Astrocyte (in vitro differentiated cells and primary cell): ENCODE measurements around the gene HGFAC. TPM values are rescaled to one million over a fixed set of nuclear protein-coding genes. Genes with fewer than 3 reads are reported as not detected.

Experiments
- DNase-seq: peaks from one replicate; pipeline ENCODE4 v3.0.0-alpha.2; 2010; ENCODE audit warnings: low read depth
- FAIRE-seq: peaks from 2 replicates; lab custom pipeline; 2011; peaks lifted over from hg19 to GRCh38; lab: Jason Lieb, UNC
- H2AFZ ChIP-seq: 2 replicates; pipeline ENCODE4 v1.6.0; 2012; ENCODE audit warnings: low read depth, low read length, inconsistent platforms
- H3K27ac ChIP-seq: 2 replicates; pipeline ENCODE4 v1.5.1; 2011; ENCODE audit warnings: low read depth, low read length, inconsistent platforms
- H3K27me3 ChIP-seq: 2 replicates; pipeline ENCODE4 v1.6.0; 2011; ENCODE audit warnings: low read length, inconsistent platforms; ENCODE audit not compliant: insufficient read depth
- H3K36me3 ChIP-seq: 2 replicates; pipeline ENCODE4 v1.5.1; 2011; ENCODE audit warnings: low read length, inconsistent platforms; ENCODE audit not compliant: insufficient read depth
- H3K4me1 ChIP-seq: 2 replicates; pipeline ENCODE4 v1.5.1; 2011; ENCODE audit warnings: low read length, inconsistent platforms; ENCODE audit not compliant: insufficient read depth
- H3K4me2 ChIP-seq: 2 replicates; pipeline ENCODE4 v1.6.0; 2012; ENCODE audit warnings: low read length, inconsistent platforms
- H3K4me3 ChIP-seq: 2 replicates; pipeline ENCODE4 v1.5.1; 2011; ENCODE audit warnings: low read depth, mild to moderate bottlenecking, low read length, inconsistent platforms; ENCODE audit not compliant: insufficient read depth
- H3K79me2 ChIP-seq: 2 replicates; pipeline ENCODE4 v1.6.0; 2012; ENCODE audit warnings: mild to moderate bottlenecking, low read length, inconsistent platforms; ENCODE audit not compliant: insufficient read depth
- H3K9ac ChIP-seq: 2 replicates; pipeline ENCODE4 v1.6.0; 2012; ENCODE audit warnings: mild to moderate bottlenecking, low read length, inconsistent platforms
- H3K9me3 ChIP-seq: 2 replicates; pipeline ENCODE4 v1.5.1; 2012; ENCODE audit warnings: low read depth, mild to moderate bottlenecking, low read length, inconsistent platforms; ENCODE audit not compliant: insufficient read depth
- H4K20me1 ChIP-seq: 2 replicates; pipeline ENCODE4 v1.6.0; 2012; ENCODE audit warnings: low read length, inconsistent platforms; ENCODE audit not compliant: insufficient read depth
- H3K27ac Mint-ChIP-seq: one replicate; pipeline ENCODE4 v1.8.0; 2021; ENCODE audit warnings: mild to moderate bottlenecking, mixed read lengths; ENCODE audit not compliant: unreplicated experiment
- H3K27me3 Mint-ChIP-seq: one replicate; pipeline ENCODE4 v1.8.0; 2021; ENCODE audit warnings: low read depth, mixed read lengths; ENCODE audit not compliant: unreplicated experiment
- H3K36me3 Mint-ChIP-seq: one replicate; pipeline ENCODE4 v1.8.0; 2021; ENCODE audit warnings: low read depth, mixed read lengths; ENCODE audit not compliant: unreplicated experiment
- H3K4me1 Mint-ChIP-seq: one replicate; pipeline ENCODE4 v1.8.0; 2021; ENCODE audit warnings: low read depth, mixed read lengths; ENCODE audit not compliant: unreplicated experiment
- H3K4me3 Mint-ChIP-seq: one replicate; pipeline ENCODE4 v1.8.0; 2021; ENCODE audit warnings: mild to moderate bottlenecking, moderate library complexity, mixed read lengths; ENCODE audit not compliant: unreplicated experiment
- H3K9me3 Mint-ChIP-seq: one replicate; pipeline ENCODE4 v1.8.0; 2021; ENCODE audit warnings: mild to moderate bottlenecking, mixed read lengths; ENCODE audit not compliant: unreplicated experiment
- EZH2 ChIP-seq: IDR thresholded peaks from 2 replicates; pipeline ENCODE4 v1.6.1; 2012; ENCODE audit warnings: mild to moderate bottlenecking, low read length, inconsistent platforms; ENCODE audit not compliant: insufficient read depth
- total RNA-seq: library from RNA; stranded (reverse); gene quantifications from 2 replicates; pipeline ENCODE4 v1.2.1, GENCODE V29; 2021
- TF ChIP-seq, protein P1 (sequence below): IDR thresholded peaks from 2 replicates; pipeline ENCODE4 v1.5.1; 2011; ENCODE audit warnings: low read depth, mild to moderate bottlenecking, inconsistent platforms, low read length, moderate library complexity; ENCODE audit not compliant: insufficient read depth

HGFAC gene
- total RNA-seq, 1 donor from 2014 or later = 0.52 TPM

DNA sequence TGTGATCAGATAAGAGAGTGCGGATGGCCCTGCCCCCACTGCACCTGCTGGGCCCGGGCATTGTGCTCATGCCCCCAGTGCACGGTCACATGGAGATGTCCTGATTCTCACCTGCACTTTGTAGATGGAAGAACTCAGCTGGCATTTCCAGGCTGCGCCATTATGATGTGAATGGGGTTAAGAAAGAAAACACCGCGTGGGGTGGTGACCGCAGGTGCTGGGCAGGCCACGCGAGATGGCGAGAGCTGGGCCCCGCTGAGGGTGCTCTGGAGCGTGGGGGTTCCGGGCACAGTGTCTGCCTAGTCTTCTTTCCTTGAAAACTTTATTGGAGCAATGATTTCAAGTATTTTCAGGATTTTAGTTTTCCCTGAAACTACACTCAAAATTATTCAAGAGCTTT is 17.8 kb upstream of the HGFAC start:
- Histone ChIP-seq H3K9me3 (no peaks in the 10 kb centered on the region), H4K20me1 (peaks cover 4% of the 10 kb centered on the region), H3K36me3 (no peaks in the 10 kb centered on the region), H3K4me2 (no peak overlapping the region), H3K79me2 (no peaks in the 10 kb centered on the region), H3K27me3 (no peaks in the 10 kb centered on the region), H3K4me3 (no peak overlapping the region), H3K9ac (no peak overlapping the region), H3K4me1 (no peaks in the 10 kb centered on the region), H3K27ac (no peak overlapping the region), H2AFZ (no peak overlapping the region)
- no peak overlapping the region for H3K4me3 Mint-ChIP-seq
- H3K4me1 Mint-ChIP-seq = peaks cover 2% of the 10 kb centered on the region
- H3K9me3 Mint-ChIP-seq = peaks cover under 1% of the 10 kb centered on the region
- no peak for FAIRE-seq
- no peaks in the 10 kb centered on the region for H3K36me3 Mint-ChIP-seq
- TF ChIP-seq, protein P1, sequence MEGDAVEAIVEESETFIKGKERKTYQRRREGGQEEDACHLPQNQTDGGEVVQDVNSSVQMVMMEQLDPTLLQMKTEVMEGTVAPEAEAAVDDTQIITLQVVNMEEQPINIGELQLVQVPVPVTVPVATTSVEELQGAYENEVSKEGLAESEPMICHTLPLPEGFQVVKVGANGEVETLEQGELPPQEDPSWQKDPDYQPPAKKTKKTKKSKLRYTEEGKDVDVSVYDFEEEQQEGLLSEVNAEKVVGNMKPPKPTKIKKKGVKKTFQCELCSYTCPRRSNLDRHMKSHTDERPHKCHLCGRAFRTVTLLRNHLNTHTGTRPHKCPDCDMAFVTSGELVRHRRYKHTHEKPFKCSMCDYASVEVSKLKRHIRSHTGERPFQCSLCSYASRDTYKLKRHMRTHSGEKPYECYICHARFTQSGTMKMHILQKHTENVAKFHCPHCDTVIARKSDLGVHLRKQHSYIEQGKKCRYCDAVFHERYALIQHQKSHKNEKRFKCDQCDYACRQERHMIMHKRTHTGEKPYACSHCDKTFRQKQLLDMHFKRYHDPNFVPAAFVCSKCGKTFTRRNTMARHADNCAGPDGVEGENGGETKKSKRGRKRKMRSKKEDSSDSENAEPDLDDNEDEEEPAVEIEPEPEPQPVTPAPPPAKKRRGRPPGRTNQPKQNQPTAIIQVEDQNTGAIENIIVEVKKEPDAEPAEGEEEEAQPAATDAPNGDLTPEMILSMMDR = no peak
- TF ChIP-seq EZH2 = no peak
- no peak for DNase-seq
- no peaks in the 10 kb centered on the region for H3K27me3 Mint-ChIP-seq
- H3K27ac Mint-ChIP-seq = no peak overlapping the region

GRCh38 chr4:3424522-3425095 is 17.2 kb upstream of the HGFAC start:
- Mint-ChIP-seq H3K27me3 (no peaks in the 10 kb centered on the region), H3K36me3 (peaks cover 2% of the 10 kb centered on the region), H3K27ac (peak overlapping the region; percentile 4), H3K4me3 (no peak overlapping the region), H3K9me3 (peaks cover 2% of the 10 kb centered on the region), H3K4me1 (peaks cover 2% of the 10 kb centered on the region)
- Histone ChIP-seq H3K36me3 (no peaks in the 10 kb centered on the region), H3K4me2 (no peak overlapping the region), H2AFZ (no peak overlapping the region), H3K79me2 (no peaks in the 10 kb centered on the region), H4K20me1 (peaks cover 4% of the 10 kb centered on the region), H3K9ac (no peak overlapping the region), H3K4me1 (no peaks in the 10 kb centered on the region), H3K4me3 (no peak overlapping the region), H3K27ac (no peak overlapping the region), H3K27me3 (no peaks in the 10 kb centered on the region), H3K9me3 (no peaks in the 10 kb centered on the region)
- DNase-seq (no peak), FAIRE-seq (no peak)
- TF ChIP-seq, protein P1 = no peak
- TF ChIP-seq EZH2 = no peak

DNA sequence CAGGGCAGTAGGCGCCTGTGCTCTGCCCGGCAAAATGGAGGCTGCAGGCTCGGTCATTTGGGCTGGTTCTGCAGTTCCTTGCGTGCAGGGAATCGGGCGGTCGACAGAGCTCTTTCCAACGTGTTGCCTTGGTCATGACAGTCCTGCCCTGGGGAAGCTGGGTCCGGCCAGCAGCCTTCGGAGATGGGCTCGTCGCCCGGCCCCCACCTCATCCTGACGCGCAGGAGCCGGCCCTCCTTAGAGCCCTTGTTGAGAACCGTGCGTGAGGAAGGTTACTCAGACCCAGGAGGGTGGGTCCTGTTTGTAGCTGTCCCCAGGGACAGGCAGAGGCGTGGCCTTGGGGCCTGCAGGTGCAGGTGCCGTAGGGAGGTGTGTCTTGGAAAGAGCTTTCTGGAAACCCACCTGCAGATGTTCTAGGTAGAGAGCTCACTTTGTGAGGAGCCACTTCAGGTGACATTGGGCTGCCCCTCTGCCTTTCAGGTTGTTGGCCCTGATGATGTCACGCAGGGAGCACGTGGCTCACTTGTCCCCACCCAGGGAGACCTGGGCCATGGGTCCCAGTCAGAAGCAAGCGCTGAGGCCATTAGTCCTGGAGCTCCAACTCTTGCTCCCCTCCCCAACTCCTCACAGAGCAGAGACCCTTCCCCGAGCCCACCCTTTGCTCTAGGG is 15.2 kb upstream of the HGFAC start:
- FAIRE-seq (no peak), DNase-seq (no peak)
- Histone ChIP-seq H3K9me3 (no peaks in the 10 kb centered on the region), H3K79me2 (no peaks in the 10 kb centered on the region), H4K20me1 (no peaks in the 10 kb centered on the region), H3K36me3 (no peaks in the 10 kb centered on the region), H3K27ac (no peak overlapping the region), H3K9ac (no peak overlapping the region), H3K4me3 (no peak overlapping the region), H2AFZ (no peak overlapping the region), H3K27me3 (no peaks in the 10 kb centered on the region), H3K4me2 (no peak overlapping the region), H3K4me1 (no peaks in the 10 kb centered on the region)
- TF ChIP-seq, protein P1 = no peak
- no peak for TF ChIP-seq EZH2
- no peaks in the 10 kb centered on the region for H3K4me1 Mint-ChIP-seq
- H3K9me3 Mint-ChIP-seq = peaks cover 2% of the 10 kb centered on the region
- no peak overlapping the region for H3K4me3 Mint-ChIP-seq
- no peaks in the 10 kb centered on the region for H3K27me3 Mint-ChIP-seq
- peaks cover 9% of the 10 kb centered on the region for H3K36me3 Mint-ChIP-seq
- H3K27ac Mint-ChIP-seq = no peak overlapping the region
